ENCODE data around the gene TRIM39. TPM values are rescaled to one million over a fixed set of nuclear protein-coding genes. Genes with fewer than 3 reads are reported as not detected.

TRIM39 gene
- total RNA-seq, 1 donor from 2014 or later = 14.0 TPM

DNA sequence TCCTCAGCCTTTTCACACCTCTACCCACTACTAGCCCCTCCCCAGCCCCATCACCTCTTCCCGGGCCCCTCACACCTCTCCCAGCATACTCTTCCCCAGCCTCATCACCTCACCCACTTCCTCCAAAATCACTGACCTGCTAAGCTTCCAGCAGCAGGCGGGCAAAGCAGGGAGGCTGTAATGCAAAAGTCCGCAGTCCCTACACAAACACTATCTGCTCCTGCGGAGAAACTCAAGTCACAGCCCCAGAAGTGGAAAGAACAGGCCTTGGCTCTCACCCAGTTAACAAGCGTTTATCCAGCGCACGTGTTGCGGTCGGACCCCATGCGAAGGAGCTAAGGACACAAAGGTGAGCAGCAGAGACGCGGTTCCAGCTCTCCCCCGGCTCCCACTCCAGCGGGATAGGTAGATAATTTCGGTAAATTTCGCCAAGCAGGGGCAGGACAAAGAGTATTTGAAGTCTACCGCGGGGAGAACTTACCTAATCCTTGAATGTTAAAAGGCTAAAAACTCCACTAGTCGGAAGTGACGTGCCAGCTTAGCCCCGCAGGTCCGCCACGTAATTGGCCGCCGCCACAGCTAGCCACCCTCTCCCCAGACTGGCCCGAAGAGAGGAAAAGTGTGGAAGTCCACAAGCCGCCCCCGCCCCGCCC is 728 bp upstream of the TRIM39 start:
- H3K4me1 Mint-ChIP-seq (ENCODE audit: low read depth, unreplicated experiment) = peaks cover 25% of the 10 kb centered on the region
- peak; percentile 42 for DNase-seq
- no peak for TF ChIP-seq CTCF (IDR thresholded peaks at IDR 0.05; ENCODE audit: partially characterized antibody, unreplicated experiment)

DNA sequence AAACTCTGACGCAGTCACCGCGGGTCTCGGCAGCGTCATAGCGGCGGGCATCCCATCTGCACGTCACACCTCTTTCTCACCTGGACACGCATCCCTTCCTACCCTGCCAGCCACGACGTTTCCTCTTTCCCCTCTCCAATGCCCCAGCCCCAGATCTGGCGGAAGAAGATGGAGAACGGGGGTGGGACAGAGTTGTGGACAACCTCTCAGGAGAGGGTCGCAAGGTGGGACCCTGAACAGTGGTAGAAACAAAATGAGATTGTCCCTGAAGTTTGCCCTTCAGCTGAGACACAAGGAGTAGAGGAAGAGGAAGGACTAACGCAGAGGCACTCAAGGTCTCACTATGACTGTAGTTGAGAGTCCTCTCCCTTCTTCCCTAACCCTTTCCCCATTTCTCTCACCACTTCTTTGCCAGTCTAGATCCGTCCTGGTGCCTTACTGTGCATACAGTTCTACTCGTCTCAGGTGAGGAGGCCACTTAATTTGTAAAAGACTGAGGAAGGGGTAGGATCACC is 562 bp downstream of the TRIM39 start:
- TF ChIP-seq CTCF (IDR thresholded peaks at IDR 0.05; ENCODE audit: partially characterized antibody, unreplicated experiment) = no peak
- H3K9me3 Mint-ChIP-seq (ENCODE audit: unreplicated experiment) = peaks cover 9% of the 10 kb centered on the region
- peaks cover 21% of the 10 kb centered on the region for H3K4me1 Mint-ChIP-seq (ENCODE audit: low read depth, unreplicated experiment)
- peaks cover 7% of the 10 kb centered on the region for H3K27me3 Mint-ChIP-seq (ENCODE audit: unreplicated experiment)
- no peak for DNase-seq
- no peaks in the 10 kb centered on the region for H3K36me3 Mint-ChIP-seq (ENCODE audit: unreplicated experiment)
- peak overlapping the region; percentile 96 for H3K27ac Mint-ChIP-seq (ENCODE audit: unreplicated experiment)
- peak overlapping the region; percentile 97 for H3K4me3 Mint-ChIP-seq (ENCODE audit: unreplicated experiment)

More for the DNA sequence above, 728 bp upstream of the TRIM39 start:
- Mint-ChIP-seq H3K4me3 (ENCODE audit: unreplicated experiment) (peak overlapping the region; percentile 93), H3K9me3 (ENCODE audit: unreplicated experiment) (peaks cover 9% of the 10 kb centered on the region), H3K27ac (ENCODE audit: unreplicated experiment) (peak overlapping the region; percentile 92), H3K27me3 (ENCODE audit: unreplicated experiment) (peaks cover 7% of the 10 kb centered on the region), H3K36me3 (ENCODE audit: unreplicated experiment) (no peaks in the 10 kb centered on the region)

GRCh38 chr6:30328397-30328796 is 1.7 kb downstream of the TRIM39 start:
- Mint-ChIP-seq H3K9me3 (ENCODE audit: unreplicated experiment) (peaks cover 9% of the 10 kb centered on the region), H3K4me3 (ENCODE audit: unreplicated experiment) (no peak overlapping the region), H3K4me1 (ENCODE audit: low read depth, unreplicated experiment) (peaks cover 21% of the 10 kb centered on the region), H3K36me3 (ENCODE audit: unreplicated experiment) (no peaks in the 10 kb centered on the region), H3K27me3 (ENCODE audit: unreplicated experiment) (peaks cover 7% of the 10 kb centered on the region), H3K27ac (ENCODE audit: unreplicated experiment) (no peak overlapping the region)
- no peak for DNase-seq
- no peak for TF ChIP-seq CTCF (IDR thresholded peaks at IDR 0.05; ENCODE audit: partially characterized antibody, unreplicated experiment)

- Mint-ChIP-seq H3K27me3 (ENCODE audit: unreplicated experiment) (peaks cover 7% of the 10 kb centered on the region), H3K4me3 (ENCODE audit: unreplicated experiment) (no peak overlapping the region), H3K4me1 (ENCODE audit: low read depth, unreplicated experiment) (peaks cover 20% of the 10 kb centered on the region), H3K36me3 (ENCODE audit: unreplicated experiment) (no peaks in the 10 kb centered on the region), H3K9me3 (ENCODE audit: unreplicated experiment) (peaks cover 9% of the 10 kb centered on the region), H3K27ac (ENCODE audit: unreplicated experiment) (no peak overlapping the region)
- no peak for TF ChIP-seq CTCF (IDR thresholded peaks at IDR 0.05; ENCODE audit: partially characterized antibody, unreplicated experiment)
- DNase-seq = no peak
These were observed 2.6 kb downstream of the TRIM39 start for GRCh38 chr6:30329331-30329730.

GRCh38 chr6:30331981-30332380 is 5.3 kb downstream of the TRIM39 start:
- Mint-ChIP-seq H3K36me3 (ENCODE audit: unreplicated experiment) (no peaks in the 10 kb centered on the region), H3K27ac (ENCODE audit: unreplicated experiment) (no peak overlapping the region), H3K27me3 (ENCODE audit: unreplicated experiment) (peaks cover 5% of the 10 kb centered on the region), H3K4me1 (ENCODE audit: low read depth, unreplicated experiment) (peaks cover 10% of the 10 kb centered on the region), H3K4me3 (ENCODE audit: unreplicated experiment) (no peak overlapping the region), H3K9me3 (ENCODE audit: unreplicated experiment) (peaks cover 7% of the 10 kb centered on the region)
- no peak for DNase-seq
- TF ChIP-seq CTCF (IDR thresholded peaks at IDR 0.05; ENCODE audit: partially characterized antibody, unreplicated experiment) = no peak
